Epidermal melanocyte (primary cell): Measurements from ENCODE around the gene SPDYE6.
A peak's percentile ranks its signal among the peaks of the same experiment; 100 is the strongest.
"Not testable (repeated sequence)": the region's sequence is repeated elsewhere in the genome, so short reads cannot be mapped to it uniquely, and the experiment has no call there.

Experiments used
- DNase-seq: peaks from one replicate; pipeline ENCODE4 v3.0.0; 2011; ENCODE audit warnings: low spot score; ENCODE audit not compliant: insufficient read length

The SPDYE6 gene

DNA sequence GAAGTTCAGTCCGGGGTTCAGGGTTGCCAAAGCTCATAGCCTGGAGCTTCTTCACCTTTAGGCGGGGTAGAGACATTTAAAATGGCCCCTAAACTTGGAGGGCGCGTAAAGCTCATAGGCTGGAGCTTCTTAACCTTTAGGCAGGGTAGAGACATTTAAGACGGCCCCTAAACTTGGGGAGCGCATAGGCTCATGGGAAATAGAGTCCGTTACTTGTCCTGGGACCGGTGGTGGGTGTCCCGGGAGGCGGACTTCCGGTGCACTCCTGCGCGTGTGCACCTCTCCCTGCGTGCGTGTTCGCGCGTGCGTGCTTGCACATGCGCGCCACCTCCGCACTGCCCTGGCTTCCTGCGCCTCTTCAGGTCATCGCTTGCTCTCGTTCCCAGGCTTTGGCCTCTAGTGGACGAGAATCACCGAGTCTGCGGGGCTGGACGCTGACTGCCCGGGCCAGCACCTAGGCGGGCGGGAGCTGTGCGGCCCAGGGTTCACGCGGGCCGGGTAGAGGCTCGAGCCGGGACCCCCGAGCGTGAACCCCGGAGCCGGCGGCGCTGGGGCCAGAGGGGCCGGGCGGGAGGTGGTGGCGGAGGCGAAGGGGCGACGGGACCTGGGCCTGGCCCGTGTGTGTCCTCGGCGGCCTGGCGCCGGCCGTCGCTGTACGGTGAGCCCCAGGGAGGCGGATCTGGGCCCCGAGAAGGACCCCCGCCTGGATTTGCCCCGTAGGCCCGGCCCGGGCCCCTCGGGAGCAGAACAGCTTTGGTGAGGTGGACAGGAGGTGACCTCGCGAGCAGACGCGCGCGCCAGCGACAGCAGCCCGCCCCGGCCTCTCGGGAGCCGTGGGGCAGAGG, 7.5 kb upstream of the SPDYE6 start:
- peak; percentile 81 for DNase-seq

DNA sequence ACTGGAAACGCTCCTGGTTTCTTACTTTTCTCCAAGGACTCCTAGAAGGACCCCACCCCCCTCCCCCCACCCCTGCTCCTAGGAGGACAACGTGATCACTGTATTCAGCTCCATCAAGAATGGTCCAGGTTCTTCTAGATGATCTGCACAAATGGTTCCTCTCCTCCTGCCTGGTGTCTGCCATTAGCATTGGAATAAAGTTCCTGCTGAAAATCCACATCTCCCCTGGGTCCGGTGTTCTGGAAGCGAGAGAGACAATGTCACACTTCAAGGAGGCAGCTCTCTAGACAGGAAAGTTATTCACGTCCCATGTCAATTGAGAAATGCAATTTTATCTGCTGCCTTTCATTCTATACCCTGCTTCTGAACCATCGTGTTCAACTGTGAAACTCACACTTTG, 9.3 kb downstream of the SPDYE6 start:
- DNase-seq: not testable (repeated sequence)

DNA sequence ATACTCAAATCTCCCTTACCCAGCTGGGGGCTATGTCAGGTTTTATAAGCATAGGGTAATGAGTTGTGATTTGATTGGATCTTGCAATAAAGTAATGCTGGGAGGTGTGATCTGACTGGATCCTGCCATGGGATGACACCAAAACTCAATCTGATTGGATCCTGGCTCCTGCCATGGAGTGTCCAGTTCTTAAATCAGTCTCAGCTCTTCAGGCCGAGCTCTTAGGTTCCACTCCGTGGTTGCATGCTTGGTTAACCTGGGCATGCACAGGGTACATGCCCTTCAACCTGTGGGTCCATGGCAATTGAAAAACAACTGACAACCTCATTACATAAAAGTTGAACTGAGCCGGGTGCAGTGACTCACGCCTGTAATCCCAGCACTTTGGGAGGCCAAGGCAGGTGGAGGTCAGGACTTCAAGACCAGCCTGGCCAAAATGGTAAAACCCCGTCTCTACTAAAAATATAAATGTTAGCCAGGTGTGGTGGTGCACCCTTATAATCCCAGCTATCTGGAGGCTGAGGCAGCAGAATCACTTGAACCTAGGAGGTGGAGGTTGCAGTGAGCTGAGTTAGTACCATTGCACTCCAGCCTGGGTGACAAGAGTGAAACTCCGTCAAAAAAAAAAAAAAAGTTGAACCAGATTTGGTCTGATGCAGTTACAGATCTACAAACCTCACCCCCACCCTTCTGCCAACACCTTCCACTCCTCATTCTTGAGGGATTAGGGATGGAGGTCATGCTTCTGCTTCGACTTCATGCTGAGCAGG, 15.5 kb downstream of the SPDYE6 start:
- DNase-seq: not testable (repeated sequence)

DNA sequence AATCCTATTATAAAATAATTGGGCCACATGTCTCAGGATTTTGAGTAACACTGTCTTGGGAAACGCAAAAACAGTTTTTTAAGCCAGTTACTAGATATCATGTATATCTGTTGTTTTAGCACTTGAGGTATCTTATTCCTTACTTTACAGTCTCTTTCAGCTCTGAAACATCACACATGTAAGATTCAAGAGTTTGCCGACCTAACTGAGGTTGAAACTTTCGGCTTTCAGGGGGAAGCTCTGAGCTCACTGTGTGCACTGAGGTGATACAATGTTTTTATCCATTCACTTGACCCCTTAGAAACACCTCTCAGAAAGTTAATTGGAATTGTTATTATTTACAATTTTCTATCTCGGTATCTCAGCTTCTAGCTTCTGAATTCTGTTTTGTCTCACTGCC, 18.8 kb downstream of the SPDYE6 start:
- DNase-seq: not testable (repeated sequence)

- not testable (repeated sequence) for DNase-seq
Measured at GRCh38 chr7:102337002-102337401, 19.2 kb downstream of the SPDYE6 start.

GRCh38 chr7:102335574-102335973, 20.7 kb downstream of the SPDYE6 start:
- not testable (repeated sequence) for DNase-seq

DNA sequence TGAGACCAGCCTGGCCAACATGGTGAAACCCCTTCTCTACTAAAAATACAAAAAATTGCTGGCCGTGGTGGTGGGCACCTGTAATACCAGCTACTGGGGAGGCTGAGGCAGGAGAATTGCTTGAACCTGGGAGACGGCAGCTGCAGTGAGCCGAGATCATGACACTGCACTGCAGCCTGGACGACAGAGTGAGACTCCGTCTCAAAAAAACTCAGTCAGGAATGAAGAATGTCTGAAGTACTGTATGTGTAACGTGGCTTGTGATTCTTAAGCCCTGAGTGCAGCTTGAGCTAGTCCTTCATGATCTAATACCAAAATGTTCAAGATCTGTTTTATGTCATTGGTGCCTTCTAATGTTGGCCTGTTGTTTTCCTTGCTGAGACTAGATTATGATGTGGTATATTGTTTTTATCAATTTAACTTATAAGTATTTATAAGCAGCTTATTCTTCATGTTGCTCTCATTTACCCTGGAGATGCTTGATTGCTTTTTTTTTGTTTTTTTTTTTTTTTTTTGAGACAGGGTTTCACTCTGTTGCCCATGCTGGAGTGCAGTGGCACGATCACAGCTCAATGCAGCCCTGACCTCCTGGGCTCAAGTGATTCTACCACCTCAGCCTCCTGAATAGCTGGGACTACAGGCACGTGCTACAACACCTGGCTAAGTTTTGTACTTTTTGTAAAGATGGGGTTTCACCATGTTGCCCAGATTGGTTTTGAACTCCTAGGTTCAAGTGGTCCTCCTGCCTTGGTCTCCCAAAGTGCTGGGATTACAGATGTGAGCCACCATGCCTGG, 25.4 kb downstream of the SPDYE6 start:
- DNase-seq: not testable (repeated sequence)

DNA sequence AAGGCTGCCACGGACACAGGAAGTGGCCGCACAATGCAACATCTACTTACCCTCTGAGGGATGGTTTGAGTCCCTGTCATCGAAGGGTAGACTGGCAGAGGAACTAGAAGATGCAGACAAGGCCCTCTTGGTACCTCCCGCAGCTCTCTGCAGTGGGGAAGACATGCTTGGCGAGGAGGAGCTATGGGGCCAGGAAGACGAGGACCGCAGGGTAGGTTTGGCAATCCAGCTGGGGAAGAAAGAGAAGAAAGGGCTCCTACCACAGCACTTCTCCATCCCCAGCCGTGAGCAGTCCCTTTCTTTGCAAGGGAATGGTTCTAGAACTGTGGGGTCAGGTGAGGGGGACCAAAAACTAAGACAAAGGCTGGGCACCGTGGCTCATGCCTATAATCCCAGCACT, 26.9 kb downstream of the SPDYE6 start:
- not testable (repeated sequence) for DNase-seq

- DNase-seq: not testable (repeated sequence)
Measured at GRCh38 chr7:102328863-102329262, 27.4 kb downstream of the SPDYE6 start.

DNA sequence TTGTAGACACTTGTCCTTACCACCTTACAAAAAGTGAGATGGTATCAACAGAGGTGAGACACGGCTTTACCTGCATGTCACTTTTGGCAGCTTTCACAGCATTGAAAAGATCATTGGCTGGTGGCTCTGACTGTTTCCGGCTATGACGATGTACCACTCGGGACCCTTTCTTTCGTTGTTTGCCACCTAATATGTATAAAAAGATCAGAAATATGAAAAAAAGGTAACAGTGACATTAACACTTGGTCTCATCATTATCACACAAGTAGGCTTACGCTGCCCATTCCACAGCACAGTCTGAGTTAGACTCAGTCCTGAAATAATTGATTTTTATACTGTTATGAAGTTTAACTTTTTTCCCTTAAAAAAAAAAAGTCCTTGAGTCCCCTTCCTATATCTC, 29.1 kb downstream of the SPDYE6 start:
- not testable (repeated sequence) for DNase-seq

GRCh38 chr7:102326157-102326889, 29.9 kb downstream of the SPDYE6 start:
- DNase-seq: no peak

- DNase-seq: peak; percentile 8
Measured at GRCh38 chr7:102325106-102325505, 31.1 kb downstream of the SPDYE6 start.

DNA sequence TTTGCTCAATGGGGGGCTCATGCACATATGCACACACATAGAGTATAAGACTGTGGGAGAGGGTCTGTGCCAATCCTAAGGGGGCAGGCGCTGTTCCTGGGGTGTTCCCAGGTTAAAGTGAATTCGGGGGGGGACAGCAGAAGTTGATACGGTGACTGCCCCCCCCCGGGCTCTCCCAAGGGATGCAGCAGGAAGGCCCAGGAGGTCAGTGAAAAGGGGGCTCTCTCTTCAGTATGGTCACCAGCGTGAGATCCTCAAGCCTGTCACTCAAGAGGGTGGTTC, 32.4 kb downstream of the SPDYE6 start:
- peak; percentile 5 for DNase-seq

DNA sequence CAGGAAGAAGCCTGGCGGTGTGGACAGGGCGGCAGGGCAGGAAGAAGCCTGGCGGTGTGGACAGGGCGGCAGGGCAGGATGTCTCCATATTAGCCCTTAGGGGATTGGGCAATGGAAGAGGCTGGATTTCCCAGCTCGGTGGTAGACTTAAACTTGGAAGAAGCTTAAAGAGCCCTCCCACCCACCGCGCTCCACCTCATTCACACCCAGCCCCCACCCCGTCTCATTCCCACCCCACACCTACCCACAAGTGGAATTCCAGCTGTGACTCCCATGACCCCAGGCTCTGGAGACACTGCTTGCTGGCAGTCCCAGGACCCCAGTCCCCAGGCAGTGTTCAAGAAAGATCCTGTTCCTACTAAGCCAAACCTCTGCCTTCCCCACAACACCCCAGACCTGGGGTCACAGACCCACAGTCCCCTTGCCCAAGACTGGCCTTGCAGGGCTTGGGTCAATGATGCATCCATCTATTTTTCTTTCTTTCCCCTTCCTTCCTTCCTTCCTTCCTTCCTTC, 34.0 kb downstream of the SPDYE6 start:
- DNase-seq: no peak

DNA sequence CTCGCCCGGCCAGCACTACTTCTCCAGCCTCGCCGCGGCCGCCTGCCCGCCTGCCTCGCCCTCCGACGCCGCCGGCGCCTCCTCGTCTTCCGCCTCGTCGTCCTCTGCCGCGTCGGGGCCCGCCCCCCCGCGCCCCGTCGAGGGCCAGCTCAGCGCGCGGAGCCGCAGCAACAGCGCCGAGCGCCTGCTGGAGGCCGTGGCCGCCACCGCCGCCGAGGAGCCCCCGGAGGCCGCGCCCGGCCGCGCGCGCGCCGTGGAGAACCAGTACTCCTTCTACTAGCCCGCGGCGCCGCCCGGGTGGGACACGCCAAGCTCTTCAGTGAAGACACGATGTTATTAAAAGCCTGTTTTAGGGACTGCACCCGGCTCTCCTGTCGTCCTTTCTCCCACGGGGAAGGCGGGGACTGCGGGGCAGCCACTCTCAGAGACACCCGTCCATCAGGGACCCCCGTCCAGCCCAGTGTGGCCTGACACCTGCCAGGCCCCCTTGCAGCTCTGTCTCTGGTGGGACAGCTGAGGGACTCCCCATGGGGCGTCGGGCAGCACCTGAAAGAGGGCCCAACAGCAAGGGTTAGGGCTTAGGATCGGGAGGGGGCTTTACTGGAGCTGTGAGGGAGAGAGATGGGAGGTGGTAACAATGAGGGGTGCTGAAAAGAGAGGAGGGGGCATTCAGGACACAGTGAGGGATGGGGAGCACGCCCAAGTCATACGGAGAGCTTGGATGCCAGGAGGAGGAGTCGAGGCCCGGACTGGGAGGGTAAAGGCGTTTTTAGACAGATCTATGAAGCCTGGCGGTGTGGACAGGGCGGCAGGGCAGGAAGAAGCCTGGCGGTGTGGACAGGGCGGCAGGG, 34.7 kb downstream of the SPDYE6 start:
- DNase-seq: no peak

GRCh38 chr7:102320601-102321350, 35.5 kb downstream of the SPDYE6 start:
- no peak for DNase-seq

DNA sequence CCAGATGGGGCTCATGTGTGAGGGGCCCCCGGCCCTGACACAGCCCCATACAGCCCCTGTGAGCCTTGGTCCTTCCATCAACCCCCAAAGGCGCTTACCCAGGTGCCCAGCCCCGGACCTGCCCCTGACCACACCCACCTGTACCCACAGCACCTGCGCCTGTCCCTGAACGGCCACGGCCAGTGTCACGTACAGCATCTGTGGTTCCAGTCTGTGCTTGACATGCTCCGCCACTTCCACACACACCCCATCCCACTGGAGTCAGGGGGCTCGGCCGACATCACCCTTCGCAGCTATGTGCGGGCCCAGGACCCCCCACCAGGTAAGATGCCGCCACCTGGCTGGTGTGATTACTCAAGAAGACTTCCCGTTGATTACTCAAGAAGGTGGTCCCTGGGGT, 36.1 kb downstream of the SPDYE6 start:
- DNase-seq: no peak

DNA sequence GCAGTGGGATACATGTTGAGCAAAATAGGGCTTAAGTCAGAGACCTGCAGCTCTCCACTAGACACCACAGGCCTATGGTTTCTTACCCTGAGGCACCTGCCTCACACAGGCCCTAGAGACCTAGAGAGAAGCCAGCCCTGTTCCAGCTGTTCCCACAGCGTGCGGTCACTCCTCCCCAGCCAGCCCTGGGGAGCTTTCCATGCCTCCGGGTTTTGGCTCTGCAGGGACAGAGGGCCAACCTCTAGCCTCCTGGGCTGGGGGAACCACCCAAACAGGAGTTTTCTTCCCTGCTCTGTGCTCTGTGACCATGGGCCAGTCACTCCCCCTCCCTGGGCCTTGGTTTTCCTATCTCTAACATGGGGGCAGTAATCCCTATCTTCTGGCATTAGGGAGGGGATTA, 36.6 kb downstream of the SPDYE6 start:
- DNase-seq: no peak

DNA sequence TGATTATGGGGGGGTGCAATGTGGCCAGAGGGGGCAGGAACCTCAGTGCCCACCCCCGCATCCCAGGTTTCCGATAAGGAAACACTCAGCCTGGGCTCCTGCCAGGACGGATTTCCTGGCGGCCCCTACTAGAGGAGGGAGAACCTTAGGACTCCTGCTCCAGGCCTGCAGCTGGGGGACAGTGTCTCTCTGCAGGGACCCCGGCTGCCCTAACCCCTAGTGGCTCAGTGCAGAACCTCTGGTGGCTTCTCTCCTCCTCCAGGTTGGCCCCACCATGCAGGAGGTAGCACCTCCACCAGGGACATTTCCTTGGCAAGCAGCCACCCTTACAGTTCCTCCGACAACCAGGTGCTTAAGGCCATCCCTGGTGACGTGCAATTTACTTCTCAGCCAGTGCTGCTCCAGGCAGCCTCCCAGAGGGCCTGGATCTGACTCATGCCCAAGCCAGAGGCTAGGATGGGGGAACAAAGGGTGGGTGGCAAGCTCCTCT, 37.7 kb downstream of the SPDYE6 start:
- DNase-seq: no peak
